Umbilical cord (tissue), 2 donors: ENCODE data around the gene USP54. TPM values are rescaled to one million over a fixed set of nuclear protein-coding genes. Genes with fewer than 3 reads are reported as not detected.
A peak's percentile ranks its signal among the peaks of the same experiment; 100 is the strongest.
"Not testable (repeated sequence)": the region's sequence is repeated elsewhere in the genome, so short reads cannot be mapped to it uniquely, and the experiment has no call there.

Experiments
- DNase-seq: peaks from one replicate; pipeline ENCODE4 v3.0.0-alpha.2; 2015; ENCODE audit warnings: low spot score
- total RNA-seq: library from RNA; depleted of rRNA; stranded (reverse); fragments of >200 nt; gene quantifications from one replicate; pipeline ENCODE4 v1.2.3, GENCODE V29; 2014; ENCODE audit warnings: low replicate concordance; ENCODE audit not compliant: insufficient read depth

Gene USP54, protein sequence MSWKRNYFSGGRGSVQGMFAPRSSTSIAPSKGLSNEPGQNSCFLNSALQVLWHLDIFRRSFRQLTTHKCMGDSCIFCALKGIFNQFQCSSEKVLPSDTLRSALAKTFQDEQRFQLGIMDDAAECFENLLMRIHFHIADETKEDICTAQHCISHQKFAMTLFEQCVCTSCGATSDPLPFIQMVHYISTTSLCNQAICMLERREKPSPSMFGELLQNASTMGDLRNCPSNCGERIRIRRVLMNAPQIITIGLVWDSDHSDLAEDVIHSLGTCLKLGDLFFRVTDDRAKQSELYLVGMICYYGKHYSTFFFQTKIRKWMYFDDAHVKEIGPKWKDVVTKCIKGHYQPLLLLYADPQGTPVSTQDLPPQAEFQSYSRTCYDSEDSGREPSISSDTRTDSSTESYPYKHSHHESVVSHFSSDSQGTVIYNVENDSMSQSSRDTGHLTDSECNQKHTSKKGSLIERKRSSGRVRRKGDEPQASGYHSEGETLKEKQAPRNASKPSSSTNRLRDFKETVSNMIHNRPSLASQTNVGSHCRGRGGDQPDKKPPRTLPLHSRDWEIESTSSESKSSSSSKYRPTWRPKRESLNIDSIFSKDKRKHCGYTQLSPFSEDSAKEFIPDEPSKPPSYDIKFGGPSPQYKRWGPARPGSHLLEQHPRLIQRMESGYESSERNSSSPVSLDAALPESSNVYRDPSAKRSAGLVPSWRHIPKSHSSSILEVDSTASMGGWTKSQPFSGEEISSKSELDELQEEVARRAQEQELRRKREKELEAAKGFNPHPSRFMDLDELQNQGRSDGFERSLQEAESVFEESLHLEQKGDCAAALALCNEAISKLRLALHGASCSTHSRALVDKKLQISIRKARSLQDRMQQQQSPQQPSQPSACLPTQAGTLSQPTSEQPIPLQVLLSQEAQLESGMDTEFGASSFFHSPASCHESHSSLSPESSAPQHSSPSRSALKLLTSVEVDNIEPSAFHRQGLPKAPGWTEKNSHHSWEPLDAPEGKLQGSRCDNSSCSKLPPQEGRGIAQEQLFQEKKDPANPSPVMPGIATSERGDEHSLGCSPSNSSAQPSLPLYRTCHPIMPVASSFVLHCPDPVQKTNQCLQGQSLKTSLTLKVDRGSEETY (N-terminal part only)
- total RNA-seq = 8.4 TPM

DNA sequence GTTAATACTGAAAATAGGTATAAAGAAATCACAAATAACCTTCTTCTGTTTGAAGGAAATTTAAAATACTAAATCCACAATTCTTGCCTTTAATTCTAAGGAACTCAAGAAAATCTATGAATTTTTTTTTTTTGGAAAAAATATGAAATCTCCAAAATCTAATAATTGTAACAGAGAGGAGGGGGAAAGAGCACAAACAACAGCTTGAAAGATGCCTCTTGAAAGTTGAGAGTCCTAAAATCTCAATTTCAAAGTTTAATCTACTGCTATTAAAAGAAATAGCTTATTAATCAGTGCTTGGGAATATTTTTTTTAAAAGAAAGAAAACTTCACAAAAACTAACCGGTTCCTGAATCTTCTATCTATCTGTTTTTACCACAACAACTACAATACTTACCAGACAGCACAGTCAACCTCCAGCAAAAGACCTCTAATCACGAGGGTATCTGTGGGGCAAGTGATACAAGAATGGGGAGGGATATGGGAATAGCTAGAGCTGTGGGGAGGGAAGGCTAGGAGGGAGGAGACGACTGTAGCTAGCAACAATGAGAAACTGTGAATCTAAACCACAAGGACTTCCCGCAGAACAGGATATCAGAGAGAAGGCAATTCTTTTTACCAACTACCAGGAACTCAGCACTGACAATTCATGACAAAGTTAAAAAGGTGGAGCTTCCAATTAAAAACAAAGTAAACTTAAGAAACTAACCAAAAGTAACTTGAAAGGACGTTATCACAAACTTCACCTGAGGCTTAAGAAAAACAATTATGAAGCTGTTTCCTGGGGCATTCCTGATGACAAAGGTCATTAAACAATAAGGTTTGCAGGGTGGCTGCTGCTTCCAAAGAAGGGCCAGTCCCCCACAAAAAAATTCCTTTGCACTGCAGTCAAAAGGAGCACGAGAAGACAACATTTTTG, at the start of gene USP54:
USP54 (minus strand) TSS at position 462 of the 919 bp plus-strand sequence. CDS start 15,684 bp downstream, outside the sequence.
- DNase-seq = peak; percentile 31

DNA sequence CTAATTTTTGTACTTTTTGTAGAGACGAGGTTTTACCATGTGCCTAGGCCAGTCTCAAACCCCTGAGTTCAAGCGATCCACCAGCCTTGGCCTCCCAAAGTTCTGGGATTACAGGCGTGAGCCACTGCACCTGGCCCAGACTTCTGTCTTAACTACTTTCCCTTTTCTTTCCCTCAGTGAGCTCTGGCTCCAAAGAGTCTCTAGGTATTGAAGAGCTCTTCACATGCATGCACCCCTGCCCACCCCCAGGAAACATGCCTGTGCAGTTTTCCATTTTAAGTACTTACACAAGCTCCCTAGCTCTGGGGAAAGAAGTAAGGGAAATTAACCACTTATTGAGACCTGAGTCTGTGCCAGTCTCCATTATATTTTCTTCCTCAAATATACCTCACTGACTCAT, 48.1 kb upstream of the USP54 start:
- no peak for DNase-seq

DNA sequence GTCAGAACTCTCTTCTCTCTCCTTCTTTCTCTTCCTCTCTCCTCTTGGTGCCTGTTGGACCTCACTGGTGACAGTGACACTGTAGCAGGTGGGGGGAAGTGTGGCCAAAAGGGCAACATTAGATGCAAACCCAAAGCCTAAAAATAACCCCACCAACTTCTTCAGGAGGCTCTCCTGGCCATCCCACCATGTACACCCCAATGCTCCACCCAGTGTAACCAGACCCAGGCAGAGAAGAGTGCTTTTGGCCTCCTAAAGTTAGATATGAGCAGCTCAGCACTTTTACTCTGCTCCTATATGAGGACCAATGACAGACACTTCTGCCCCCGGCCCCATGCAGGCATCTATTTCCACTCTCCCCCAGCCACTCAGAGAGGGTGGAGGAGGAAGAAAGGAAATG, 44.6 kb upstream of the USP54 start:
- DNase-seq = no peak

DNA sequence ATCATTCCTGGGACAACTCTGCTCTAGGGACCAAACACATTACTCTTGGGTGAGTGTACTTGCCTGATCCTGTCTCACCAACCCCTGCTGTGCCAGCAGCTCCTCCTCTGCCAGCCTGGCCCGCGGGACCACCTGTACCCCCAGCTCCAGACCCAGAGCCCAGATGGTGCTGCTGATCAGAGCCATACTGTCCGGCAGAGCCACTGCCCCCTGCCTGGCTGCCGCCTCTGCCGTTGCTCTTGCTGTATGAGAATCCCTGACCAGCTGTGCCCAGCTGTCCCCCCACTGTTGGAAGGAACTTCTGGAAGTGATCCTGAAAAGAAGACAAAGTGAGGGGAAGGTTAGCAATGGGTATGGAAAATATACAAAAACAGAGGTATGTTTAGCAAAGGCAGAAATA, 43.3 kb upstream of the USP54 start:
- no peak for DNase-seq

DNA sequence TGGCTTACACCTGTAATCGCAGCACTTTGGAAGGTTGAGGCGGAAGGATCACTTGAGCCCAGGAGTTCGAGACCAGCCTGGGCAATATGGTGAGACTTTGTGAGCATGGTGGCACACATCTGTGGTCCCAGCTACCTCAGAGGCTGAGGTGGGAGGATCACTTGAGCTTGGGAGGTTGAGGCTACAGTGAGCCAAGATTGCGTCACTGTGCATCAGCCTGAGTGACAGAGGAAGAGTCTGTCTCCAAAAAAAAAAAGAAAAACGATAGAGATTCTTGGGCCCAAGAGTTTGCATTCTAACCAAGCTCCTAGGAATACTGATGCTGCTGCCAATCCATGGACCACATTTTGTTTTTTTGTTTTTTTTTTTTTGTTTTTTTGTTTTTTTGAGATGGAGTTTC, 38.0 kb upstream of the USP54 start:
- no peak for DNase-seq

DNA sequence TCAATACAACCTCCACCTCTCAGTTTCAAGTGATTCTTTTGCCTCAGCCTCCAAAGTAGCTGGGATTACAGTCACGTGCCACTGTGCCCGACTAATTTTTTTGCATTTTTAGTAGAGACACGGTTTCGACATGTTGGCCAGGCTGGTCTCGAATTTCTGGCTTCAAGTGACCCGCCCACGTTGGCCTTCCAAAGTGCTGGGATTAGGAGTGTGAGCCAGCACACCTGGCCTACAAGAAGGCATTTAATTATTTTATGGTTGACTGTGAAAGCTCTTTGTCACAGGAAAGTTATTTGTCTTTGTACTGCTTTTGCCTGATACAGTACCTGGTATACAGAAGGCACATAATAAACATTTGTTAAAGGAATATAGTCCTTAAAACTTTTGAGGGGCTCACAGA, 37.3 kb upstream of the USP54 start:
- no peak for DNase-seq

DNA sequence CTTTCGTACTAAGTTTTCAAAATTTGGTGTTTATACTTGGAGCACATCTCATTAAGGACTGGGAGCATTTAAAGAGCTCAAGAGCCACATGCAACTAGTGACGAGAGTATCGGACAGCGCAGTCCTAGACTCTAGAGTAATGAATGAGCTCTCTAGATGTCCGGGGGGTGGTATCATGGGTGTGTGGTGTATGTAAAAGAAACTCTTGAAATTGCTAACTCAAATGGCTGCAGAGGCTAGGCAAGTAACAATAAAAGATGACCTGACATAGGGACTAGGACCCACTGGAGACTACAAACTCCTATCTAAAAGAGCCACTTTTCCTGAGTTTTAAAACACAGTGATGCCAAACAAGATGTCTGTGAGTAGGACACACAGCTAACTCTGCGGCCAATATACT, 36.2 kb upstream of the USP54 start:
- DNase-seq = no peak

DNA sequence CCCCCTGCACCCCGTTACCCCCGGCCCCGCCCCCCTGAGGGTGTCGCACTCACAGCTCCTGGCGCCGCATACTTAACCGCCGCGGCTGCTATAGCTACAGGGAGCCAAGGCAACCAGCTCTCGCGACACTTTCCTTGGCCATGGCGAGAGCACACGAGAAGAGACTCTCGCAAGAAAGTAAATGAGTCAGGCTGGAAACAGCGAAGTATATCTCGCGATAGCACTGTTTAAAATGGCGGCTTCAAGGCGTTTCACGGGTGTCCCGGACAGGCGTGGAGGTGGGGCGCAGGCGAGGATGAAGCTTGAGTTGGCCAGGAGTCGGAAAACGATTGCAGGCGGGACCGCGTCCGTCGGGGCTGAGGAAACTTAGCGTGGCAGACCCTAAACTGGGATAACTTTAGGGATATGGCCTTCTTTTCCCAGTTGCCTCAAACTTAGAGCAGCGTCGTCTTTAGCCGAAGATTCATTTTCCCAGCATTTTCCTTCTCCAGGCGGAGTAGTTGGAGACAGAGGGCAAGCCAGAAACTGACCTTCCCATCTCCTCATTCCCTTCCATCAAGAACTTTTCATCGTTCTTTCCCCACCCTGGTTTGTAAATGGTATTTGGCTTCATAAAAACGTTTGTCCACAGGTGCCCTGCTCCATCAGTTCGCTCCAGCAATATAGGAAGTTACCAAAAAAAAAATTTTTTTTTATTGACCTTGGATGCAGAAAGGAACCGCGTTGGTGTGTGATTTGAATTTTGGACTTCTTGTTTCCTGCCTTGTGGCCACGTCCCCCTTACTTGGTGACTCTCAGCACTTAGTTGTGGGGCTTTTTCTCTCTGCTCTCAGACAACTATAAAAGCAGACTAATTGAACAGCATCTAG, 35.0 kb upstream of the USP54 start:
- peak; percentile 99 for DNase-seq

DNA sequence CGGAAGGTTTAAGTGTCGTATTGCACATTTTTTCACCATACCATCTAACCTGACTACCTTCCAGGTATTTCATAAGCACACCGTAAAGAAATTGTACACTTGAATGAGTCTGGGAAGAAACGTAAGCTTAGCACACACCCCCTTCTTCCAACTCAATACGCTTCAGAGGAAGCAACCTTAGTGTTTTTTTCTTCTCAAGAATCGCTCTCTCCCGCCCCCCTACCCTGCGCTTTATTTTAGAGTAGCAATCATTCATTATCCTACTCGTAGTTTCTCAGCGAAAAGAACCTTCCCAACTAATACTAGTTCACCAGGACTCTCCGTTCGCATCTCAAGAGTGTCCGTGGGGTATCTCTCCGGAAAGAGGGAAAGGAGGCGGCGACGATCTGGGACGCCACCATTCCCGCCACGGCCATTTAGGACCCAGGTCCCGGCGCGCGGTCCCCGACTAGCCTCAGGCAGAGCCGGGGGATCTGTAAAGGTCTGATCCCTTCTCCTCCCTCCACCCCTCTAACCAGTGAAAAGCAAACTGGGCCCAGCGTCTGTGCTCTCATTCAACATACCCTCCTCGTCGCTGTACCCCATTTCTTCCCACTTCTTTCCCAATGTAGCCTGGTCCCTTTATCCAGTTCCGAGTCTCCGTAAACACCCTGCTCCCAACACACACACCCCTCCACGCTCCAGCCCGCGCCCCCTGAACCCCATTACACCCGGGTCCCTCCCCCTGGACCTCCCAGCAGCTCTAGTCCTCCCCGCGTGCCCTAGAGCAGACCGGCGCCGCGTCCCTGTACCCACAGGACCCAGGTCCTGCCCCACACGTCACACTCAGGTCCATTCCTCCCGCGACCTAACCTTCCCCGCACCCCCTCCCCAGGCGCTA, 34.1 kb upstream of the USP54 start:
- peak; percentile 45 for DNase-seq

DNA sequence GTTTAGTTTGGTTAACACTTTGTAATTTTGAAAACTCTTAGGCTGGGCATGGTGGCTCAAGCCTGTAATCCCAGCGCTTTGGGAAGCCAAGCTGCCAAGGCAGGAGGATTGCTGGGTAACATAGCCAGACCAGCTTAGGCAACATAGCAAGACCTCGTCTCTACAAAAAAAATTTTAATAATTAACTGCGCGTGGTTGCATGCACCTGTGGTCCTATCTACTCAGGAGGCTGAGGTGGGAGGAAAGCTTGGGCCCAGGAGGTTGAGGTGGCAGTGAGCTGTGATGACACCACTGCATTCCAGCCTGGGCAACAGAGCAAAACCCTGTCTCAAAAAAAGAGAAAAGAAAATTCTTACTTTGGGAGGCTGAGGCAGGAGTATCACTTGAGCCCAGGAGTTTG, 31.9 kb upstream of the USP54 start:
- no peak for DNase-seq

DNA sequence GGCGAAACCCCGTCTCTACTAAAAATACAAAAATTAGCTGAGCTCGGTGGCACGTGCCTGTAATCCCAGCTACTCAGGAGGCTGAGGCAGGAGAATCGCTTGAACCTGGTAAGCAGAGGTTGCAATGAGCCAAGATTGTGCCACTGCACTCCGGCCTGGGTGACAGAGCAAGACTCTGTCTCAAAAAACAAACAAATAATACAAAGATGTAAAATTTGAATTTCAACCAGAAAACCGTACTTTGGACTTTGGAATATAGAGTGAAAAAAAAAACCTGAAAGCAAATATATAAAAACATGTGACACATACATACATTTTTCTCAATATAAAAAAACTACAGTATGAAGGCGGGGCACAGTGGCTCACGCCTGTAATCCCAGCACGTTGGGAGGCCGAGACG, 29.8 kb upstream of the USP54 start:
- not testable (repeated sequence) for DNase-seq

DNA sequence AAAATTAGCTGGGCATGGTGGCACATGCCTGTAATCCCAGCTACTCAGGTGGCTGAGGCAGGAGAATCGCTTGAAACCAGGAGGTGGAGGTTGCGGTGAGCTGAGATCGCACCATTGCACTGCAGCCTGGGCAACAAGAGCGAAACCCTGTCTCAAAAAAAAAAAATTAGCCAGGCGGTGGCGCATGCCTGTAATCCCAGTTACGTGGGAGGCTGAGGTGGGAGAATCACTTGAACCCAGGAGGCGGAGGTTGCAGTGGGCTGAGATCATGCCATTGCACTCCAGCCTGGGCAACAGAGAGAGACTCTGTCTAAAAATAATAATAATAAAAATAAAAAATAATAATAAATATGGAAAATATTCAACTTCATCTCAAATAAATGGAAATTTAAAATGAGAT, 26.0 kb upstream of the USP54 start:
- not testable (repeated sequence) for DNase-seq

DNA sequence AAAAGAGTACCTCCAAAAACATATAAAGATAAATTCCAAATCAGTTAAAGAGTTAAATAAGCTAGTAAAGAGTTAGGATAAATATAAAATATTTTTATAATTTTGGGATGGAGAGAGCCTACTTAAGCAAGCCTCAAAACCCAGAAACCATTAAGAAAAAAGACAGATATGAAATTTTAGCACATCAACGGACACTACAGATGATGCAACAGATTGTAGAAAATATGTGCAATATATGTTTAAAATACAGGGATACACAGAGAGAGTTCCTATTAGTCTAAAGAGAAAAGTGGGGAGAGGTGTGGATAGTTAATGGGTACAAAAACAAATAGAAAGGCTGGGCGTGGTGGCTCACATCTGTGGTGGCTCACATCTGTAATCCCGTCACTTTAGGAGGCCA, 23.6 kb upstream of the USP54 start:
- no peak for DNase-seq

DNA sequence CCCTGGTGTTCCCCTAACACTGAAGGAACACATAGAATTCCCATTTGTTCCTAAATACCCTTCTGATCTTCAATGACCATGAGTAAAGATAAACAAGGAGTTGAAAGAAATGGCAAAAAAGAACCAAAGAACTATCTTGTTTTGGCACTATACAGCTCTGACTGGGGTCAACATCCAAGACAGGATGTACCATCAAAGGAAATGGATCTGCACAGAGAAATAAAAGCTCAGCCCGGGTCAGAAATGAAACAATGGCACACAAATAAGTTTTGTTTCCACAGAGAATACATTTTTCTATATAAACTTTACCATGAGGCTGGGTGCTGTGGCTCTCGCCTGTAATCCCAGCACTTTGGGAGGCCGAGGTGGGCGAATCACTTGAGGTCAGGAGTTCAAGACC, 18.0 kb upstream of the USP54 start:
- no peak for DNase-seq

DNA sequence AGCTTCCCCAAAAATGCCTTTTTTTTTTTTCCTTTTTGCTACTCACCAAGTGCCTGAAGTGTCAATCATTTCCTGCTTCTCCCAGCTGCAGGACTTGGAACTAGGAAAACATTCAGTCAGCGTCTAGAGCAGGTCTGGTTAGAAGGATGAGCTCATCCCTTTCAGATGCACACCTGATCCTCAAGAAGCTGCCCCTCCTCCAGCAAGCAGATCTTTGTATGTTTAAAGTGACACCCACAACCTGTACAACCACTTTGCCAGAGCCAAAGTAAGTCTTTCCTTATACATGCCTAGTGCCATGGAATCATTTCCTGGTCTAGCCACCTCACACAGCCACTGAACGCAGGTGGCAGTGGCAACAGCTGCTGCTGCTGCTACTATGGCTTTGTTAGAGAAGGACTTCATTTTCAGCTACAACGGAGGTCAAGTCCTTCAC, 10.4 kb upstream of the USP54 start:
- DNase-seq = peak; percentile 44

DNA sequence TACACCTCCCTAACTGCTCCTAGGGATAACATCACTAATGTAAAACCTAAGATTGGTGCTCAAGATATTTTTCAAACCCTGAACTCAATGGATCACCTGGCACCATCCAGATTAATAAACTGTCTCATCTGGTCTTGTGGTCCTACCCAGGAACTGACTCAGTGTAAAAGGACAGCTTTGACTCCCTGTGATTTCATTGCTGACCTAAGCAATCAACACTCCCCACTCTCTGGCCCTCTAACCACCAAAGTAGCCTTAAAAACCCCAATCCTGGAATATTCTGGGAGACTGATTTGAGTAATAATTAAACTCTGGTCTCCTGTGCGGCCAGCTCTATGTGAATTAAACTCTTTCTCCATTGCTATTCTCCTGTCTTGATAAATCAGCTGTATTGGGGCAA, 6.2 kb upstream of the USP54 start:
- no peak for DNase-seq

DNA sequence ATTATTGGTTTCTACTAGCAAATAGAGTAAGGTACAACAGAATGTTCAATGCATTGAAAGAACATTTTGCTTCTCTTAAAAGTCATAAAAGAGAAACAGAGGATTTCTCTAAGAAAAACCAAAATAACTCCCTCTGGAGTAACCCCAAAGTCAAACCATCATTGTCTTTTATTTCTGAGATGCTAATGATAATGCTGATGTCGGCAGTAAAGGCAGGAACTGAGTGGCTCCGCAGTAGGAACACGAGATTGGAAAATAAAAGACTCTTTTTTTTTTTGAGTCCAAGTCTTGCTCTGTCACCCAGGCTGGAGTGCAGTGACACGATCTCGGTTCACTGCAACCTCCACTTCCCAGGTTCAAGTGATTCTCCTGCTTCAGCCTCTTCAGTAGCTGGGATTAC, 2.7 kb upstream of the USP54 start:
- no peak for DNase-seq

DNA sequence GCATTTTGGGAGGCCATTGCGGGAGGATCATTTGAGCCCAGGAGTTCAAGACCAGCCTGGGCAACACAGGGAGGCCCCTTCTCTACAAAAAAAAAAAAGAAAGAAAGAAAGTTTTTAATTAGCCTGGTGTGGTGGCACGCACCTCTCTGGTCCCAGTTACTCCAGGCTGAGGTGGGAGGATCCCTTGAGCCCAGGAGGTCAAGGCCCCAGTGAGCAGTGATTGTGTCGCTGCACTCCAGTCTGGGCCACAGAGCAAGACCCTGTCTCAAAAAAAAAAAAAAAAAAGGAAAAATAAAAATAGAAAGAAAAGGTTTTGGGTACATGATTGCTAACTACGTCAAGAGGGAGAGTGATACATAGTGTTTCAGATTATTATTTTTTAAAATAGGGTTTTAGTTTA, 2.0 kb upstream of the USP54 start:
- no peak for DNase-seq
